Astrocyte of the spinal cord (primary cell): ENCODE measurements around the gene LY6G5B.

ENCODE experiments used
- DNase-seq: peaks from one replicate; pipeline ENCODE4 v3.0.0; 2011; ENCODE audit warnings: low read depth, low spot score
- H3K4me3 ChIP-seq: 2 replicates; pipeline ENCODE4 v1.5.1; 2011; ENCODE audit warnings: low read depth, mild to moderate bottlenecking, low read length, moderate library complexity
- in situ Hi-C: cut with HindIII; loops from 2 replicates; pipeline ENCODE4 v1.10.0; 2017; ENCODE audit warnings: low sequenced_read_pairs
- TF ChIP-seq, protein P1 (sequence below): IDR thresholded peaks from 2 replicates; pipeline ENCODE4 v1.5.1; 2012; ENCODE audit warnings: low read depth, mild to moderate bottlenecking, low read length, inconsistent platforms

Gene LY6G5B

DNA sequence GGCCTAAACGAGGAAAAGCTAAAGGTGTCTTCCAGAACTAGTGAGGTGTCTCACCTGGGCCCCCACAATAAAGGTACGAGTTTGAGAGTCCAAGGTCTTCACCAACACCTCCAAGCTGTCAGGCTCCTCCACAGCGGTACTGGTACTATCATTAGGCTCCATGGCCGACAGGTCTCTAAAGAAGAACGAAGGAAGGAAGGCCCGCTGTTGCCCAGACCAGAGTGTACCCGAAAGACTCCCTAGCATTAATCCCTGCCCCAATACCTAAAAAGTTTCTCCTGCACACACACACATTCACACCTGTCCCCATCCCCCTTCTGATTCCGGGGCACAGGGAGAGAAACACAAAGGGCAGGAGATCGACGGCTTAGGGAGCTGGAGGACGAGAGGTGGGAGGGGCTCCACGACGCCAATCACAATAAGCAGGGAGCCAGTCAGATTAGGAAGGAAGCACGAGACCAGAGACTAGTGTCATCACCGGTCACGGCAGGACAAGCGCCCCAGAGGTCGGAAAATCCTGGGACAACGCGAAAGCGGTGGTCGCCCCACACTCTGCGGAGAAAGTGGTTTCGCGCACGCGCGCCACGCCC is 18.1 kb upstream of the LY6G5B start:
- peak overlapping the region; percentile 93 for H3K4me3 ChIP-seq
- TF ChIP-seq, protein P1, sequence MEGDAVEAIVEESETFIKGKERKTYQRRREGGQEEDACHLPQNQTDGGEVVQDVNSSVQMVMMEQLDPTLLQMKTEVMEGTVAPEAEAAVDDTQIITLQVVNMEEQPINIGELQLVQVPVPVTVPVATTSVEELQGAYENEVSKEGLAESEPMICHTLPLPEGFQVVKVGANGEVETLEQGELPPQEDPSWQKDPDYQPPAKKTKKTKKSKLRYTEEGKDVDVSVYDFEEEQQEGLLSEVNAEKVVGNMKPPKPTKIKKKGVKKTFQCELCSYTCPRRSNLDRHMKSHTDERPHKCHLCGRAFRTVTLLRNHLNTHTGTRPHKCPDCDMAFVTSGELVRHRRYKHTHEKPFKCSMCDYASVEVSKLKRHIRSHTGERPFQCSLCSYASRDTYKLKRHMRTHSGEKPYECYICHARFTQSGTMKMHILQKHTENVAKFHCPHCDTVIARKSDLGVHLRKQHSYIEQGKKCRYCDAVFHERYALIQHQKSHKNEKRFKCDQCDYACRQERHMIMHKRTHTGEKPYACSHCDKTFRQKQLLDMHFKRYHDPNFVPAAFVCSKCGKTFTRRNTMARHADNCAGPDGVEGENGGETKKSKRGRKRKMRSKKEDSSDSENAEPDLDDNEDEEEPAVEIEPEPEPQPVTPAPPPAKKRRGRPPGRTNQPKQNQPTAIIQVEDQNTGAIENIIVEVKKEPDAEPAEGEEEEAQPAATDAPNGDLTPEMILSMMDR = no peak
- in situ Hi-C loops = no loop called here
- no peak for DNase-seq

DNA sequence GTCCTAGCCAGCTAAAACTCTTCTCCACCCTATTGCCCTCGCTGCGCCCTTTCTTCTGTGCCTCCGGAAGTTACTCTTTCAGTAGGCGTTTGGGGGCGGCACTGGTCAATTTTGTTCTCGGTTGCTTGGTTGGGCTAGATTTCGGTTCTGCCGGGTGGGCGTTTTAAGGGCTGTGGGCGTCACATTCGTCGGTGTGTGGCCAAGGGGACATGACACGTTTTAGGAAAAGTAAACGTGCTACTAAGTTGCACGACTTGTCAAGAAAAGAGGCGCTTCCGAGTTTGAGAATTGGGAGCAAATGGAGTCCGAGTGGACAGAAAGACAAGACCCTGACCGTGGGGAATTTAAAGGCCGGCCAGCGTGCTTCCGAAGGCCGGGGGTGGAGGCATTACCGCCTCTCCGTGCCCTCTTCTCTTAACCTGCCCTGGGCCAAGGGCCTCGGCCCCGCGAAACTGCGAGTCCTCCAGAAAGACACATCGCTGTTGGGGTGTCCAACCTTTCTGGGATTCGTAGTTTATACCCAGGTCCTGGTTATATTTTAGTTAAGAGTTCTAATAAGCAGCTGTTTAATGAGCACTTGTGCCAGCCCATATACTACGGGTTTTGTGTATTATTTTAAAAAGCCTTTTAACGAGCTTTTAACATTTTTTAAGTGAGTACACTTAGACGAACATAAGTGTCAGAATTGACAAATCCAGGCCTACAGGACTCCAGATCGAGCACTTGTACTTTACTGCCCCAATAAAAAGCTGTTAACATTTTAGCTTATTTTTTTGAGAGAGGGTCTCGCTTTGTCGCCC is 16.7 kb upstream of the LY6G5B start:
- in situ Hi-C loops = no loop called here
- TF ChIP-seq, protein P1 = no peak
- peak overlapping the region; percentile 93 for H3K4me3 ChIP-seq
- no peak for DNase-seq

DNA sequence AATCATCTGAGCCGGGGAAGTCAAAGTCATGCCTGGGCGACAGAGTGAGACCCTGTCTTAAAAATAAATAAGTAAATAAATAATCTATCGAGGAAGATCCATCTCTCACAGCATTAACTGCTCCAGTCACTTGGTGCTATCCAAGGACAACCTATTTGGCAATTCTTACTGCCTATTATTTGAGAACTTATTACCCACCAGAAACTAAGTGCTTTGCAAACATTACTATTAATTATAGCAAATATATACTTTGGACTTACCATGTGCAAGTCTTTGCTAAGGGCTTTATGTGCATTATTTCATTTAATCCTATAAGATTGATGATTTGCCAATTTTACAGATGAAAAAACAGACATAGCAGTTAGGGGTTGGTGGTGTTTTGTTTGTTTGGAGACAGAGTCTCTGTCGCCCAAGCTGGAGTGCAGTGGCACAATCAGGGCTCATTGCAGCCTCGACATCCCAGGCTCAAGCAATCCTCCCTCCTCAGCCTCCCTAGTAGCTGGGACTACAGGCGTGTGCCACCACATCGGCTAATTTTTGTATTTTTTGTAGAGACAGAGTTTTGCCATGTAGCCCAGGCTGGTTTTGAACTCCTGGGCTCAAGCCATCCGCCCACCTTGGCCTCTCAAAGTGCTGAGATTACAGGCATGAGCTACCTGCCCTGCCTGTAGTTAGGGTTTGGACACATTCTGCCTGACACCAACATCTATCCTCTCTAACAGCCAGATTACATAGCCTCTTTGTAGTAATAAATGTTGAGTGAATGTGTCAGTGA is 15.0 kb upstream of the LY6G5B start:
- H3K4me3 ChIP-seq = no peak overlapping the region
- TF ChIP-seq, protein P1 = no peak
- DNase-seq = no peak
- in situ Hi-C loops = no loop called here

DNA sequence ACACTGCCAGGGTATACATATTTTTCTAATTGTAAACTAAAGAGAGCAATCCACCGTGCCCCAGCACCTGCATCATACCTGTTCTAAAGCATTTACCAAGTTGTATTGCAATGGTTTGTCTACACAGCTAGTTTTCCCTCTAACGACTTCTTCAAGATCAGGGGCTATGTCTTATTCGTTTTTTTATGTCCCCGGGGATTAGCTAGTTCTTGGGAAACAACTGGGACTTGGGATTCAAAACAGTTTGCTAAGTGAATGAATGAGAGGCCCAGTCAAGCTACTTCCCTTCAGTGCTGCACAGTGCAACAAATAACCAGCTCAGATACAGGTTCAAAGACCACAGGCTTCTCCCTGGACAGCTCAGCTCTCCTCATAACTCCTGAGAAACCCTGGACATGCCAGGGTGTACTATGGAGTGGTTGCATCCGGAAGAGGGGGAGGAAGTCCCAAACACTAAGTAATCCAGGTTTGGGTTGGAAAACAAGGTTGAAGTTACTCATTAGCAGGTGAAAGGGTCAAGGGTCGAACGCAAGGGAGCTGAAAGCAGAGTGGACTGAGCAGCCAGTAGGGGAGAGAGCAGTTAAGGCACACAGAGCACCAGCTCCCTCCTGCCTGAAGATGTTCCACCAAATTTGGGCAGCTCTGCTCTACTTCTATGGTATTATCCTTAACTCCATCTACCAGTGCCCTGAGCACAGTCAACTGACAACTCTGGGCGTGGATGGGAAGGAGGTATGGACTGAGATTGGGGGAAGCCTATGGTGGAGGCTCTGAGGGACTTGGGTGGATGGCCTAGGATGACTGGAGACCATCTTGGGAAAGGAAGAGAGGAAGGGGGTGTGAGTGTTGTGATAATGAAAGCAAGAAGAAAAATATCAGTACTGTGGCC is 14.2 kb upstream of the LY6G5B start, which contains the start of gene APOM:
TSS of gene APOM (plus strand) at position 546 of the 889 bp plus-strand sequence. CDS start at position 619, 73 bp downstream.
- TF ChIP-seq, protein P1 = no peak
- in situ Hi-C loops = no loop called here
- H3K4me3 ChIP-seq = no peak within 1 kb of the TSS
- DNase-seq = no peak

DNA sequence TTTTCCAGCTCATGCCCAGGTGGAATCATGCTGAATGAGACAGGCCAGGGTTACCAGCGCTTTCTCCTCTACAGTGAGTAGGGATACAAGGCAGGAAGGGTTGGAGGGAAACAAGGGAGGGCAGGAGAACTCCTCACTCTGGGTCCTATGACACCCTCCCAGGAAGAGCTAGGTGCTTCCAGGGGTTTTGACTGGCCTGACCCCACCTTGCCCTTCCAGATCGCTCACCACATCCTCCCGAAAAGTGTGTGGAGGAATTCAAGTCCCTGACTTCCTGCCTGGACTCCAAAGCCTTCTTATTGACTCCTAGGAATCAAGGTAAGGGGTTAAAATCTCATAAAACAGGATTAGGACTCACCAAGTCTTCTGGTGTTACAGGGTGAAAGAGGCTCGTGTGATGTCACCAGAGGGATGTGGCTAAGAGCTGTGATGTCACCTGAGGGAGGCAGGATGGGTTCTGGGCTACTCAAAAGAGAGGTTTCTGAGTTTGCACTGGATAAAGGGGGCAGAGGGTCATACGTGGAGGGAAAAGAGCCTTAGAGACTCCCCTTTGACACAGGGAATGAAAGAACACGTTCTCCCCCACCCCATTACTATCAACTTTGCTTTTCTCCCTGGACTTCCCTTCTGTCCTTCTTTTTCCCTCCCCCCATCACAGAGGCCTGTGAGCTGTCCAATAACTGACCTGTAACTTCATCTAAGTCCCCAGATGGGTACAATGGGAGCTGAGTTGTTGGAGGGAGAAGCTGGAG is 12.2 kb upstream of the LY6G5B start:
- TF ChIP-seq, protein P1 = no peak
- no peak overlapping the region for H3K4me3 ChIP-seq
- in situ Hi-C loops = no loop called here
- no peak for DNase-seq
